H9 (cell line): ENCODE results near the gene ZNF607. TPM values are rescaled to one million over a fixed set of nuclear protein-coding genes. Genes with fewer than 3 reads are reported as not detected.

Source experiments
- DNase-seq: peaks from one replicate; pipeline ENCODE4 v3.0.0-alpha.2; 2017
- H2AFZ ChIP-seq: one replicate; pipeline ENCODE4 v1.6.1; 2013; ENCODE audit warnings: mild to moderate bottlenecking, low read length, control low read depth, moderate library complexity
- H2AK5ac ChIP-seq: 2 replicates; pipeline ENCODE4 v1.6.1; 2013; ENCODE audit warnings: low read length, control low read depth, mixed read lengths; ENCODE audit not compliant: insufficient read length
- H2BK120ac ChIP-seq: one replicate; pipeline ENCODE4 v1.6.1; 2013; ENCODE audit warnings: low read depth, mild to moderate bottlenecking, low read length, control low read depth, inconsistent platforms; ENCODE audit not compliant: poor library complexity, severe bottlenecking
- H2BK12ac ChIP-seq: 2 replicates; pipeline ENCODE4 v1.6.1; 2013; ENCODE audit warnings: low read length, control low read depth, mixed read lengths, low read depth; ENCODE audit not compliant: insufficient read length
- H2BK15ac ChIP-seq: 2 replicates; pipeline ENCODE4 v1.6.1; 2013; ENCODE audit warnings: low read depth, low read length, control low read depth
- H2BK20ac ChIP-seq: one replicate; pipeline ENCODE4 v1.6.1; 2013; ENCODE audit warnings: low read depth, mild to moderate bottlenecking, low read length, control low read depth, inconsistent platforms; ENCODE audit not compliant: poor library complexity, severe bottlenecking
- H2BK5ac ChIP-seq: 2 replicates; pipeline ENCODE4 v1.6.1; 2013; ENCODE audit warnings: low read length, control low read depth, mixed read lengths; ENCODE audit not compliant: insufficient read length
- H3K14ac ChIP-seq: 2 replicates; pipeline ENCODE4 v1.6.1; 2013; ENCODE audit warnings: low read length, control low read depth; ENCODE audit not compliant: insufficient read depth
- H3K18ac ChIP-seq: 2 replicates; pipeline ENCODE4 v1.6.1; 2013; ENCODE audit warnings: low read depth, mild to moderate bottlenecking, mixed read lengths, low read length, control low read depth; ENCODE audit not compliant: insufficient read length
- H3K23ac ChIP-seq: 2 replicates; pipeline ENCODE4 v1.6.1; 2013; ENCODE audit warnings: low read length, control low read depth, mixed read lengths, low read depth; ENCODE audit not compliant: insufficient read length
- H3K23me2 ChIP-seq: 2 replicates; pipeline ENCODE4 v1.6.1; 2013; ENCODE audit warnings: low read depth, mild to moderate bottlenecking, mixed read lengths, low read length, control low read depth; ENCODE audit not compliant: insufficient read length, poor library complexity, severe bottlenecking
- H3K27ac ChIP-seq: 2 replicates; pipeline ENCODE4 v1.5.1; 2013; ENCODE audit warnings: low read length, control low read depth, mixed read lengths, low read depth; ENCODE audit not compliant: insufficient read length
- H3K27me3 ChIP-seq: 2 replicates; pipeline ENCODE4 v1.6.1; 2013; ENCODE audit warnings: low read length, control low read depth, inconsistent platforms; ENCODE audit not compliant: insufficient read depth
- H3K4ac ChIP-seq: 2 replicates; pipeline ENCODE4 v1.6.1; 2013; ENCODE audit warnings: low read depth, mild to moderate bottlenecking, control low read depth, inconsistent platforms, low read length, moderate library complexity
- H3K4me1 ChIP-seq: 2 replicates; pipeline ENCODE4 v1.6.1; 2013; ENCODE audit warnings: low read length, control low read depth, inconsistent platforms; ENCODE audit not compliant: insufficient read depth
- H3K4me2 ChIP-seq: 2 replicates; pipeline ENCODE4 v1.6.1; 2013; ENCODE audit warnings: low read length, control low read depth, mixed read lengths; ENCODE audit not compliant: insufficient read length, insufficient read depth
- H3K56ac ChIP-seq: 2 replicates; pipeline ENCODE4 v1.6.1; 2013; ENCODE audit warnings: low read depth, mild to moderate bottlenecking, mixed read lengths, low read length, control low read depth; ENCODE audit not compliant: insufficient read length
- H3K79me1 ChIP-seq: 2 replicates; pipeline ENCODE4 v1.6.1; 2013; ENCODE audit warnings: low read depth, mild to moderate bottlenecking, moderate library complexity, low read length, control low read depth, inconsistent platforms; ENCODE audit not compliant: insufficient read depth, poor library complexity, severe bottlenecking
- H3K79me2 ChIP-seq: 2 replicates; pipeline ENCODE4 v1.6.1; 2013; ENCODE audit warnings: low read length, control low read depth, inconsistent platforms; ENCODE audit not compliant: insufficient read depth
- H3K9ac ChIP-seq: 2 replicates; pipeline ENCODE4 v1.6.1; 2013; ENCODE audit warnings: low read length, control low read depth, mixed read lengths; ENCODE audit not compliant: insufficient read length; ENCODE audit errors: extremely low read depth
- H3K9me3 ChIP-seq: one replicate; pipeline ENCODE4 v1.6.1; 2013; ENCODE audit warnings: low read depth, low read length, inconsistent platforms; ENCODE audit not compliant: control insufficient read depth
- H3T11ph ChIP-seq: one replicate; pipeline ENCODE4 v1.6.1; 2013; ENCODE audit warnings: mild to moderate bottlenecking, low read length, control low read depth, inconsistent platforms
- H4K20me1 ChIP-seq: one replicate; pipeline ENCODE4 v1.6.1; 2013; ENCODE audit not compliant: control insufficient read depth, insufficient read length, insufficient read depth
- H4K5ac ChIP-seq: 2 replicates; pipeline ENCODE4 v1.6.1; 2013; ENCODE audit warnings: low read depth, mild to moderate bottlenecking, mixed read lengths, low read length, control low read depth; ENCODE audit not compliant: insufficient read length
- H4K8ac ChIP-seq: replicated peaks from 2 replicates; pipeline ENCODE4 v1.6.1; 2013; ENCODE audit warnings: low read length, control low read depth, mixed read lengths, low read depth; ENCODE audit not compliant: insufficient read length
- H4K91ac ChIP-seq: 2 replicates; pipeline ENCODE4 v1.6.1; 2013; ENCODE audit warnings: low read depth, mild to moderate bottlenecking, moderate library complexity, mixed read lengths, low read length, control low read depth; ENCODE audit not compliant: insufficient read length
- H3K27ac Mint-ChIP-seq, 3 experiments: 2 replicates in 2 of 3; 3 replicates in 1 of 3; pipeline ENCODE4 v1.8.0; 2020 to 2021; ENCODE audit warnings: mixed read lengths in 3 of 3, mild to moderate bottlenecking in 1 of 3, moderate library complexity in 1 of 3
- H3K27me3 Mint-ChIP-seq: 2 replicates; pipeline ENCODE4 v1.8.0; 2021; ENCODE audit warnings: low read depth, mild to moderate bottlenecking, moderate library complexity, mixed read lengths
- H3K36me3 Mint-ChIP-seq, 3 experiments: 2 replicates in 2 of 3; 3 replicates in 1 of 3; pipeline ENCODE4 v1.8.0; 2020 to 2021; ENCODE audit warnings: low read depth in 3 of 3, mixed read lengths in 3 of 3; ENCODE audit not compliant: insufficient read depth in 1 of 3
- H3K4me1 Mint-ChIP-seq, 2 experiments: 2 replicates each; pipeline ENCODE4 v1.8.0; 2020; ENCODE audit warnings: mixed read lengths in 2 of 2
- H3K4me3 Mint-ChIP-seq, 2 experiments: 2 replicates in 1 of 2; 3 replicates in 1 of 2; pipeline ENCODE4 v1.8.0; 2020 to 2021; ENCODE audit warnings: mild to moderate bottlenecking in 2 of 2, mixed read lengths in 2 of 2, moderate library complexity in 1 of 2
- H3K9me3 Mint-ChIP-seq, 2 experiments: 2 replicates in 1 of 2; 3 replicates in 1 of 2; pipeline ENCODE4 v1.8.0; 2020; ENCODE audit warnings: mild to moderate bottlenecking in 2 of 2, mixed read lengths in 2 of 2, moderate library complexity in 1 of 2
- CTCF ChIP-seq: fragments of 200-600 bp; sonication (generic); conservative IDR thresholded peaks from 3 replicates; pipeline ENCODE4 v1.8.0; 2021; ENCODE audit warnings: antibody characterized with exemption, mild to moderate bottlenecking
- WGBS: extraction: QIAGEN DNeasy Blood & Tissue Kit; methylation state at CpG from one replicate; pipeline ENCODE4 v1.1.7; 2013; ENCODE audit warnings: missing lambda C conversion rate, low lambda C conversion rate, mixed read lengths; ENCODE audit not compliant: insufficient read length; ENCODE audit errors: extremely low coverage; 5-methylcytosine and 5-hydroxymethylcytosine counted together
- total RNA-seq: library from RNA; stranded (reverse); gene quantifications from 2 replicates; pipeline ENCODE4 v1.2.1, GENCODE V29; 2021

ZNF607 gene
- total RNA-seq, 1 experiment from 2014 or later = 27.5 TPM

- Histone ChIP-seq H2AFZ (peak within 1 kb of the TSS; percentile 26), H3K4me1 (no peaks in the 10 kb centered on the region), H4K8ac (no peak within 1 kb of the TSS), H3K9me3 (peaks cover 2% of the 10 kb centered on the region), H3K23ac (no peak within 1 kb of the TSS), H4K20me1 (no peaks in the 10 kb centered on the region), H2AK5ac (no peak within 1 kb of the TSS), H3K4me2 (peak within 1 kb of the TSS; percentile 93), H3T11ph (no peak within 1 kb of the TSS), H3K79me2 (no peaks in the 10 kb centered on the region), H4K5ac (no peak within 1 kb of the TSS), H3K14ac (peak within 1 kb of the TSS; percentile 82), H3K18ac (peak within 1 kb of the TSS; percentile 39), H3K79me1 (no peaks in the 10 kb centered on the region), H2BK120ac (no peak within 1 kb of the TSS), H2BK20ac (no peak within 1 kb of the TSS), H3K27ac (no peak within 1 kb of the TSS), H3K4ac (no peak within 1 kb of the TSS), H3K27me3 (no peaks in the 10 kb centered on the region), H3K23me2 (peaks cover 14% of the 10 kb centered on the region), H3K56ac (no peak within 1 kb of the TSS), H4K91ac (no peak within 1 kb of the TSS), H2BK12ac (no peak within 1 kb of the TSS), H2BK15ac (no peak within 1 kb of the TSS), H3K9ac (peak within 1 kb of the TSS; percentile 34), H2BK5ac (no peak within 1 kb of the TSS)
- Mint-ChIP-seq H3K36me3 (peaks cover 0 to 9% (median 0%) of the 10 kb centered on the region in 3 experiments; a peak in 3 of 7 replicates), H3K27me3 (peaks cover 9% of the 10 kb centered on the region), H3K9me3 (peaks cover 3 to 13% of the 10 kb centered on the region in 2 experiments), H3K4me3 (peak within 1 kb of the TSS; percentile 75 to 88), H3K27ac (peak within 1 kb of the TSS; percentile 90 to 97 (median 92); a peak in 6 of 7 replicates), H3K4me1 (peaks cover 18 to 19% of the 10 kb centered on the region in 2 experiments)
- TF ChIP-seq CTCF = no peak
- peak; percentile 76 for DNase-seq
- WGBS = no CpG with 5 or more reads among the region's 34 CpGs
These were observed 64.3 kb downstream of the ZNF607 start, which contains the start of gene ZFP30 for GRCh38 chr19:37655301-37655688. Gene ZFP30, minus strand, starts transcription at chr19:37655465. Its CDS starts 7,643 bp downstream, at chr19:37647822.
